WI38 (cell line): Measurements from ENCODE around the gene RAPGEF4.
A peak's percentile ranks its signal among the peaks of the same experiment; 100 is the strongest.

Experiments used
- H3K4me3 ChIP-seq: 2 replicates; pipeline ENCODE4 v1.5.1; 2011; ENCODE audit warnings: low read depth, mild to moderate bottlenecking, control low read depth, low read length
- CTCF ChIP-seq: IDR thresholded peaks from 2 replicates; pipeline ENCODE4 v1.5.1; 2012; ENCODE audit warnings: low read depth, mild to moderate bottlenecking, control low read depth, low read length

The RAPGEF4 gene

GRCh38 chr2:172926785-172927640, 191.4 kb downstream of the RAPGEF4 start:
- TF ChIP-seq CTCF, result no peak
- H3K4me3 ChIP-seq, result no peak overlapping the region

GRCh38 chr2:172927641-172928357, 192.2 kb downstream of the RAPGEF4 start:
- H3K4me3 ChIP-seq, result no peak overlapping the region
- no peak for TF ChIP-seq CTCF

GRCh38 chr2:172928756-172929155, 193.1 kb downstream of the RAPGEF4 start:
- TF ChIP-seq CTCF, result no peak
- no peak overlapping the region for H3K4me3 ChIP-seq

GRCh38 chr2:172929644-172930043, 194.0 kb downstream of the RAPGEF4 start:
- no peak overlapping the region for H3K4me3 ChIP-seq
- TF ChIP-seq CTCF, result no peak

GRCh38 chr2:172930871-172931255, 195.2 kb downstream of the RAPGEF4 start:
- no peak for TF ChIP-seq CTCF
- H3K4me3 ChIP-seq, result no peak overlapping the region

- no peak for TF ChIP-seq CTCF
- H3K4me3 ChIP-seq, result peak overlapping the region; percentile 32
These were observed 195.7 kb downstream of the RAPGEF4 start for GRCh38 chr2:172931256-172931894.
